ENCODE data around the gene GNG10. TPM values are rescaled to one million over a fixed set of nuclear protein-coding genes. Genes with fewer than 3 reads are reported as not detected.
A peak's percentile ranks its signal among the peaks of the same experiment; 100 is the strongest.

Gene GNG10
- total and polyA plus RNA-seq, 9 of the 15 experiments (the other 6 are each of a cell fraction or from before 2014, with no cell fraction given) = 13.1 to 37.8 (median 28.4) TPM

DNA sequence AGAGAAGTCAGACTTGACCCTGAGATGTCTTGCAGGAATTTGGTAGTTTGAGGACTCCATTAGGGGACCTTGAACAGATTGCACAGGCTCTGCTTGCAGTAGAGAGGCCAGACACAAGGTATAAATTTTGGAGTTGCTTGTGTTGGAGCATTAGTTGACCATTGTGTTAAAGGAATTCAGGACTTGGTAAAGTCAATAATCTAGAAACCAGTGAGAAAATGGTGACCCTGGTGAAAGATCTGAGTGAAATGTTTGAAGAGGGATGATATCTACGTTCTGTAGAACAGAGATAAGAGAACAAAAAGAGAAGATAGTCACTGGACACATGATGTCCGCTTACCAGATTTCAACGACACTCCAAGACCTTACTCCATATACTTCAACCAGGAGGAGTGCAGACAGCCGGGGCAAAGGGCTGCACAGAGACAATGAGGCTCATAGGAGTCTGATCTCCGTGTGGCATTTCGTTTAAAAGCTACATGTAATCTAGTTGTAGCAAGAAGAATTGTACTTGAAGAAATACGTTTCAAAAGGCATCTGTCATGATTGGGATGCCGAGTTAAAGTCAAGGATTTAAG lies 17.1 kb upstream of the GNG10 start (continued):
- TF ChIP-seq, protein P1, sequence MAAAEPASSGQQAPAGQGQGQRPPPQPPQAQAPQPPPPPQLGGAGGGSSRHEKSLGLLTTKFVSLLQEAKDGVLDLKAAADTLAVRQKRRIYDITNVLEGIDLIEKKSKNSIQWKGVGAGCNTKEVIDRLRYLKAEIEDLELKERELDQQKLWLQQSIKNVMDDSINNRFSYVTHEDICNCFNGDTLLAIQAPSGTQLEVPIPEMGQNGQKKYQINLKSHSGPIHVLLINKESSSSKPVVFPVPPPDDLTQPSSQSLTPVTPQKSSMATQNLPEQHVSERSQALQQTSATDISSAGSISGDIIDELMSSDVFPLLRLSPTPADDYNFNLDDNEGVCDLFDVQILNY (CRISPR knock-in tag; IDR thresholded peaks at IDR 0.05) = no peak
- TF ChIP-seq NBN (IDR thresholded peaks at IDR 0.05; ENCODE audit: low read depth) = no peak
- TF ChIP-seq SNAPC5 (CRISPR knock-in tag; IDR thresholded peaks at IDR 0.05) = no peak
- no peak for TF ChIP-seq ZNF134 (CRISPR knock-in tag; conservative IDR thresholded peaks at IDR 0.05)
- TF ChIP-seq ZBTB33 (CRISPR knock-in tag; IDR thresholded peaks at IDR 0.05) = no peak
- TF ChIP-seq ZNF77 (CRISPR knock-in tag; IDR thresholded peaks at IDR 0.05) = no peak
- TF ChIP-seq, protein P2, sequence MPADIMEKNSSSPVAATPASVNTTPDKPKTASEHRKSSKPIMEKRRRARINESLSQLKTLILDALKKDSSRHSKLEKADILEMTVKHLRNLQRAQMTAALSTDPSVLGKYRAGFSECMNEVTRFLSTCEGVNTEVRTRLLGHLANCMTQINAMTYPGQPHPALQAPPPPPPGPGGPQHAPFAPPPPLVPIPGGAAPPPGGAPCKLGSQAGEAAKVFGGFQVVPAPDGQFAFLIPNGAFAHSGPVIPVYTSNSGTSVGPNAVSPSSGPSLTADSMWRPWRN (IDR thresholded peaks at IDR 0.05; ENCODE audit: low read depth) = no peak; the same call in 1 of the 2 replicates
- peak; percentile 90 for TF ChIP-seq SOX6 (IDR thresholded peaks at IDR 0.05)
- peak in 1 of 2 experiments; percentile 31; a peak in 2 of 4 replicates for TF ChIP-seq KDM1A (IDR thresholded peaks at IDR 0.05)
- no peak for TF ChIP-seq ZNF121 (CRISPR knock-in tag; conservative IDR thresholded peaks at IDR 0.05)
- TF ChIP-seq GABPB1 (CRISPR knock-in tag; IDR thresholded peaks at IDR 0.05) = no peak
- TF ChIP-seq MAFK (IDR thresholded peaks at IDR 0.05; ENCODE audit: low read length) = no peak
- TF ChIP-seq, protein P3, sequence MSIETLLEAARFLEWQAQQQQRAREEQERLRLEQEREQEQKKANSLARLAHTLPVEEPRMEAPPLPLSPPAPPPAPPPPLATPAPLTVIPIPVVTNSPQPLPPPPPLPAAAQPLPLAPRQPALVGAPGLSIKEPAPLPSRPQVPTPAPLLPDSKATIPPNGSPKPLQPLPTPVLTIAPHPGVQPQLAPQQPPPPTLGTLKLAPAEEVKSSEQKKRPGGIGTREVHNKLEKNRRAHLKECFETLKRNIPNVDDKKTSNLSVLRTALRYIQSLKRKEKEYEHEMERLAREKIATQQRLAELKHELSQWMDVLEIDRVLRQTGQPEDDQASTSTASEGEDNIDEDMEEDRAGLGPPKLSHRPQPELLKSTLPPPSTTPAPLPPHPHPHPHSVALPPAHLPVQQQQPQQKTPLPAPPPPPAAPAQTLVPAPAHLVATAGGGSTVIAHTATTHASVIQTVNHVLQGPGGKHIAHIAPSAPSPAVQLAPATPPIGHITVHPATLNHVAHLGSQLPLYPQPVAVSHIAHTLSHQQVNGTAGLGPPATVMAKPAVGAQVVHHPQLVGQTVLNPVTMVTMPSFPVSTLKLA (conservative IDR thresholded peaks at IDR 0.05) = no peak
- TF ChIP-seq JUND (IDR thresholded peaks at IDR 0.05; ENCODE audit: borderline replicate concordance, low read depth, low read length) = 0 out of 2 replicates have a peak, but pooled peaks have one; percentile 12
- TF ChIP-seq JUND (tag; IDR thresholded peaks at IDR 0.05; ENCODE audit: borderline replicate concordance, low read depth, low read length) = no peak; the same call in 2 of the 3 replicates
- no peak for TF ChIP-seq EWSR1 (IDR thresholded peaks at IDR 0.05; ENCODE audit: borderline replicate concordance, low read depth, partially characterized antibody)
- TF ChIP-seq HDAC2 (IDR thresholded peaks at IDR 0.05) = no peak
- no peak for TF ChIP-seq TCF15 (CRISPR knock-in tag; IDR thresholded peaks at IDR 0.05)
- TF ChIP-seq OTX1 (CRISPR knock-in tag; IDR thresholded peaks at IDR 0.05) = no peak
- TF ChIP-seq ZNF41 (CRISPR knock-in tag; conservative IDR thresholded peaks at IDR 0.05) = no peak

Data from K562 (cell line).